Kidney epithelial cell (primary cell): ENCODE data around the gene HPGD. TPM values are rescaled to one million over a fixed set of nuclear protein-coding genes. Genes with fewer than 3 reads are reported as not detected.
"Not testable (repeated sequence)": the region's sequence is repeated elsewhere in the genome, so short reads cannot be mapped to it uniquely, and the experiment has no call there.

Experiments
- DNase-seq: peaks from one replicate; pipeline ENCODE4 v3.0.0-alpha.2; 2010; ENCODE audit warnings: low read depth
- H3K27me3 ChIP-seq: 2 replicates; pipeline ENCODE4 v1.6.0; 2011; ENCODE audit warnings: low read length; ENCODE audit not compliant: control insufficient read depth, insufficient read depth
- H3K36me3 ChIP-seq: 2 replicates; pipeline ENCODE4 v1.5.1; 2011; ENCODE audit warnings: low read length; ENCODE audit not compliant: control insufficient read depth, insufficient read depth
- H3K4me3 ChIP-seq: 2 replicates; pipeline ENCODE4 v1.5.1; 2011; ENCODE audit warnings: low read depth, mild to moderate bottlenecking, control low read depth, low read length
- total RNA-seq: library from RNA; depleted of rRNA; stranded (reverse); fragments of >200 nt; gene quantifications from 2 replicates; pipeline ENCODE4 v1.2.3, GENCODE V29; 2015
- TF ChIP-seq, protein P1 (sequence below): IDR thresholded peaks from 2 replicates; pipeline ENCODE4 v1.5.1; 2011; ENCODE audit warnings: mild to moderate bottlenecking, moderate library complexity, low read length, control low read depth, inconsistent platforms; ENCODE audit not compliant: insufficient read depth, poor library complexity, severe bottlenecking

HPGD gene
- total RNA-seq, 1 donor from 2014 or later = 0.75 TPM

GRCh38 chr4:174490451-174490961 is 31.8 kb downstream of the HPGD start:
- Histone ChIP-seq H3K27me3 (no peaks in the 10 kb centered on the region), H3K4me3 (no peak overlapping the region), H3K36me3 (no peaks in the 10 kb centered on the region)
- TF ChIP-seq, protein P1, sequence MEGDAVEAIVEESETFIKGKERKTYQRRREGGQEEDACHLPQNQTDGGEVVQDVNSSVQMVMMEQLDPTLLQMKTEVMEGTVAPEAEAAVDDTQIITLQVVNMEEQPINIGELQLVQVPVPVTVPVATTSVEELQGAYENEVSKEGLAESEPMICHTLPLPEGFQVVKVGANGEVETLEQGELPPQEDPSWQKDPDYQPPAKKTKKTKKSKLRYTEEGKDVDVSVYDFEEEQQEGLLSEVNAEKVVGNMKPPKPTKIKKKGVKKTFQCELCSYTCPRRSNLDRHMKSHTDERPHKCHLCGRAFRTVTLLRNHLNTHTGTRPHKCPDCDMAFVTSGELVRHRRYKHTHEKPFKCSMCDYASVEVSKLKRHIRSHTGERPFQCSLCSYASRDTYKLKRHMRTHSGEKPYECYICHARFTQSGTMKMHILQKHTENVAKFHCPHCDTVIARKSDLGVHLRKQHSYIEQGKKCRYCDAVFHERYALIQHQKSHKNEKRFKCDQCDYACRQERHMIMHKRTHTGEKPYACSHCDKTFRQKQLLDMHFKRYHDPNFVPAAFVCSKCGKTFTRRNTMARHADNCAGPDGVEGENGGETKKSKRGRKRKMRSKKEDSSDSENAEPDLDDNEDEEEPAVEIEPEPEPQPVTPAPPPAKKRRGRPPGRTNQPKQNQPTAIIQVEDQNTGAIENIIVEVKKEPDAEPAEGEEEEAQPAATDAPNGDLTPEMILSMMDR = no peak
- DNase-seq = no peak

DNA sequence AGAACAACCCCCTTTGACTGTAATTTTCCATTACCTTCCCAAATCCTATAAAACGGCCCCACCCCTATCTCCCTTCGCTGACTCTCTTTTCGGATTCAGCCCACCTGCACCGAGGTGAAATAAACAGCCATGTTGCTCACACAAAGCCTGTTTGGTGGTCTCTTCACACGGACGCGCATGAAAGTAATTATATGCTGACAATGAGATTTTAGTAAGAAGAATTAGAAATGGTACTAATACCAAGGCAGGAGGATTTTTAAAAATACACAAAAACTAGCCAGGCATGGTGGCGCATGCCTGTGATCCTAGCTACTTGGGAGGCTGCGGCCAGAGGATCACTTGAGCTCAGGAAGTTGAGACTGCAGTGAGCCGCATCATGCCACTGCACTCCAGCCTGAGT is 33.9 kb downstream of the HPGD start:
- H3K4me3 ChIP-seq, H3K36me3 ChIP-seq, DNase-seq, H3K27me3 ChIP-seq: not testable (repeated sequence)

DNA sequence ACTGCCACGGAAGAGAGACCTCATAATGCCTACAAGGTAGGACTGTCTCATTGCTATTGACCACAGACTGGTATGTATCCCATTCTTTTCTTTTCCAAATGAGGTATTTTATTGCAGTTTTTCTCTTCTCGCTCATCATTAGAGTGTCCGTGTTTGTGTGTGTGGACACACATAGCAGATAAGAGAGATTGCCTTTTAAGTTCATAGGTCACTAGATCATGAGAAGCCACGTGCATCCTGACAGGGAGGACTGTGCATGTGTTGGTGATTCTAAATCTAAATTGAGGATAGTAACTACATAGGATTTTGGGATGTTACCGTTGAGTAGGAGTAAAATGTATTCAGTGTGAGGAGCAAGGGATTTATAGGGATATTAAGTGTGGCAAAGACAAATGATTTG is 37.3 kb downstream of the HPGD start:
- H3K27me3 ChIP-seq = no peaks in the 10 kb centered on the region
- H3K36me3 ChIP-seq = no peaks in the 10 kb centered on the region
- TF ChIP-seq, protein P1 = no peak
- H3K4me3 ChIP-seq = no peak overlapping the region
- no peak for DNase-seq

DNA sequence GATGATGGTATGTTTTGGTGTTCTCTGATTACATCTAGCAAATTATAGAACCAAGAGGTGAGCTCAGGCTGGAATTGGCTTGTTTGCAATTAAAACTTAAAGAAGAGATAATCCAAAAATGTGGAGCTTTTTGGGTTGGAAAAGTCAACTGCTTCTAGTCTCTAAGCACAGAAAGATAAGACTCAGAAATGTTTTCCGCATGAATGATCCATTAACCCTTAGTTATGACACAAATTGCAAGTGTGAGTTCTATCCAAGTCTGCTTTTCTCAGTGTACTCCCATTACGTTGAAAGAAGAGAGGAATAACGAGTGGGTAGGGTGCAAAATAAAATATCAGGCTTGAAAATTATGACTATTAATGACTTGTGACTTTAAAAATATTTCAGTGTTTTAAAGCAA is 38.5 kb downstream of the HPGD start:
- TF ChIP-seq, protein P1 = no peak
- Histone ChIP-seq H3K4me3 (no peak overlapping the region), H3K36me3 (no peaks in the 10 kb centered on the region), H3K27me3 (no peaks in the 10 kb centered on the region)
- DNase-seq = no peak

DNA sequence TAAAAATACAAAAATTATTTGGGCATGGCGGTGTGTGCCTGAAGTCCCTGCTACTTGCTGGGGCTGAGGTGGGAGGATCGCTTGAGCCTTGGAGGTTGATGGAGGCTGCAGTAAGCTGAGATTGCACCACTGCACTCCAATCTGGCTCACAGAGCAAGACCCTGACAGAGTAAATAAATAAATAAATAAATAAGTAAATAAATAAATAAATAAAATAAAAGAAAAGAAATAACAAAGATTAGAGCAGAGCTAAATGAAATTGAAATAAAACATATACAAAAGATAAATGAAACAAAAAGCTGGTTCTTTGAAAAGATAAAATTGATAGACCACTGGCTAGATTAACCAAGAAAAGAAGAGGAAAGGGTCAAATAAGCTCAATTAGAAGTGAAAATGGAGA is 43.1 kb downstream of the HPGD start:
- Histone ChIP-seq H3K27me3 (no peaks in the 10 kb centered on the region), H3K36me3 (no peaks in the 10 kb centered on the region), H3K4me3 (no peak overlapping the region)
- no peak for DNase-seq
- TF ChIP-seq, protein P1 = no peak

GRCh38 chr4:174475528-174475927 is 46.8 kb downstream of the HPGD start:
- Histone ChIP-seq H3K27me3 (no peaks in the 10 kb centered on the region), H3K4me3 (no peak overlapping the region), H3K36me3 (no peaks in the 10 kb centered on the region)
- TF ChIP-seq, protein P1 = no peak
- DNase-seq = no peak
